ENCODE results near the gene PI3.

The PI3 gene

GRCh38 chr20:45187693-45188092 is 13.0 kb downstream of the PI3 start:
- DNase-seq (ENCODE audit: low read depth): no peak

GRCh38 chr20:45189067-45189609 is 14.4 kb downstream of the PI3 start:
- no peak for DNase-seq (ENCODE audit: low read depth)

GRCh38 chr20:45189861-45190260 is 15.2 kb downstream of the PI3 start:
- DNase-seq (ENCODE audit: low read depth): no peak

- DNase-seq (ENCODE audit: low read depth): no peak
These were observed 17.2 kb downstream of the PI3 start for GRCh38 chr20:45191926-45192325.

- DNase-seq (ENCODE audit: low read depth): no peak
These were observed 18.6 kb downstream of the PI3 start for GRCh38 chr20:45193331-45193730.

GRCh38 chr20:45206725-45207124 is 32.0 kb downstream of the PI3 start, which contains the start of gene SEMG1:
SEMG1 (plus strand) TSS chr20:45207033; CDS start chr20:45207054, 21 bp downstream.
- peak; percentile 24 for DNase-seq (ENCODE audit: low read depth)

GRCh38 chr20:45209924-45210323 is 35.2 kb downstream of the PI3 start:
- no peak for DNase-seq (ENCODE audit: low read depth)

GRCh38 chr20:45211569-45212474 is 37.1 kb downstream of the PI3 start:
- DNase-seq (ENCODE audit: low read depth): no peak

- no peak for DNase-seq (ENCODE audit: low read depth)
These were observed 38.1 kb downstream of the PI3 start for GRCh38 chr20:45212836-45213235.

GRCh38 chr20:45218124-45218523 is 43.4 kb downstream of the PI3 start:
- DNase-seq (ENCODE audit: low read depth): no peak

GRCh38 chr20:45218636-45219035 is 43.9 kb downstream of the PI3 start:
- DNase-seq (ENCODE audit: low read depth): no peak

GRCh38 chr20:45221076-45221475 is 46.4 kb downstream of the PI3 start, which contains the start of gene SEMG2:
SEMG2 (plus strand) TSS chr20:45221373; CDS start chr20:45221390, 17 bp downstream.
- DNase-seq (ENCODE audit: low read depth): no peak

GRCh38 chr20:45223136-45223535 is 48.4 kb downstream of the PI3 start:
- DNase-seq (ENCODE audit: low read depth): no peak

Measured in CMK (cell line).